Measurements from ENCODE around the gene PFDN2. TPM values are rescaled to one million over a fixed set of nuclear protein-coding genes. Genes with fewer than 3 reads are reported as not detected.
A peak's percentile ranks its signal among the peaks of the same experiment; 100 is the strongest.

PFDN2 gene
- total RNA-seq (2014; rRNA removed; shearing (Covaris generic)) = 97.9 and 213 TPM in 2 replicates

- peak; percentile 95 for DNase-seq (ENCODE audit: low read depth)
These were observed at the start of gene PFDN2, which contains the start of gene NIT1 for GRCh38 chr1:161117759-161118581. Gene PFDN2 (minus strand): TSS chr1:161118037. CDS start chr1:161118026, 11 bp downstream. Gene NIT1 (plus strand): TSS chr1:161118105. CDS start chr1:161118177, 72 bp downstream.

GRCh38 chr1:161166669-161167548 is 49.1 kb upstream of the PFDN2 start:
- DNase-seq (ENCODE audit: low read depth) = peak; percentile 23

GRCh38 chr1:161165742-161166668 is 48.2 kb upstream of the PFDN2 start, which contains the start of gene PPOX:
Gene PPOX (plus strand): TSS chr1:161166426. CDS start chr1:161166848, 422 bp downstream.
- peak; percentile 98 for DNase-seq (ENCODE audit: low read depth)

GRCh38 chr1:161164901-161165610 is 47.2 kb upstream of the PFDN2 start:
- no peak for DNase-seq (ENCODE audit: low read depth)

GRCh38 chr1:161163793-161164192 is 46.0 kb upstream of the PFDN2 start:
- DNase-seq (ENCODE audit: low read depth) = no peak

- DNase-seq (ENCODE audit: low read depth) = no peak
These were observed 45.0 kb upstream of the PFDN2 start for GRCh38 chr1:161162806-161163205.

- DNase-seq (ENCODE audit: low read depth) = no peak
These were observed 44.2 kb upstream of the PFDN2 start for GRCh38 chr1:161162052-161162451.

GRCh38 chr1:161161652-161162051 is 43.8 kb upstream of the PFDN2 start:
- DNase-seq (ENCODE audit: low read depth) = no peak

- no peak for DNase-seq (ENCODE audit: low read depth)
These were observed 42.9 kb upstream of the PFDN2 start for GRCh38 chr1:161160671-161161145.

- no peak for DNase-seq (ENCODE audit: low read depth)
These were observed 42.0 kb upstream of the PFDN2 start for GRCh38 chr1:161159913-161160243.

- DNase-seq (ENCODE audit: low read depth) = peak; percentile 94
These were observed 41.5 kb upstream of the PFDN2 start, which contains the start of gene USP21 for GRCh38 chr1:161159087-161159912. Gene USP21 (plus strand): TSS chr1:161159500. CDS start chr1:161160641, 1,141 bp downstream.

GRCh38 chr1:161158316-161159010 is 40.6 kb upstream of the PFDN2 start:
- no peak for DNase-seq (ENCODE audit: low read depth)

GRCh38 chr1:161157867-161158266 is 40.0 kb upstream of the PFDN2 start:
- DNase-seq (ENCODE audit: low read depth) = no peak

GRCh38 chr1:161153682-161154337 is 36.0 kb upstream of the PFDN2 start, which contains the start of gene UFC1:
Gene UFC1 (plus strand): TSS chr1:161153978. CDS start chr1:161153998, 20 bp downstream.
- DNase-seq (ENCODE audit: low read depth) = peak; percentile 91

GRCh38 chr1:161153176-161153575 is 35.3 kb upstream of the PFDN2 start:
- no peak for DNase-seq (ENCODE audit: low read depth)

GRCh38 chr1:161145832-161146231 is 28.0 kb upstream of the PFDN2 start:
- DNase-seq (ENCODE audit: low read depth) = no peak

GRCh38 chr1:161140755-161141400 is 23.0 kb upstream of the PFDN2 start:
- no peak for DNase-seq (ENCODE audit: low read depth)

GRCh38 chr1:161139766-161140165 is 21.9 kb upstream of the PFDN2 start:
- DNase-seq (ENCODE audit: low read depth) = peak; percentile 15
